Measurements from ENCODE around the gene SLC31A2.
"Not testable (repeated sequence)": the region's sequence is repeated elsewhere in the genome, so short reads cannot be mapped to it uniquely, and the experiment has no call there.

The SLC31A2 gene

GRCh38 chr9:113150670-113151611 is at the start of gene SLC31A2:
Gene SLC31A2 (plus strand): TSS chr9:113151007. CDS start chr9:113151075, 68 bp downstream.
- DNase-seq = peak; percentile 36 to 95 (median 81)

- DNase-seq = not testable (repeated sequence)
These were observed 45.5 kb upstream of the SLC31A2 start for GRCh38 chr9:113105345-113105744.

GRCh38 chr9:113111065-113111951 is 39.5 kb upstream of the SLC31A2 start:
- peak in 7 of 51 donors; percentile 3 to 27 (median 13) for DNase-seq

DNA sequence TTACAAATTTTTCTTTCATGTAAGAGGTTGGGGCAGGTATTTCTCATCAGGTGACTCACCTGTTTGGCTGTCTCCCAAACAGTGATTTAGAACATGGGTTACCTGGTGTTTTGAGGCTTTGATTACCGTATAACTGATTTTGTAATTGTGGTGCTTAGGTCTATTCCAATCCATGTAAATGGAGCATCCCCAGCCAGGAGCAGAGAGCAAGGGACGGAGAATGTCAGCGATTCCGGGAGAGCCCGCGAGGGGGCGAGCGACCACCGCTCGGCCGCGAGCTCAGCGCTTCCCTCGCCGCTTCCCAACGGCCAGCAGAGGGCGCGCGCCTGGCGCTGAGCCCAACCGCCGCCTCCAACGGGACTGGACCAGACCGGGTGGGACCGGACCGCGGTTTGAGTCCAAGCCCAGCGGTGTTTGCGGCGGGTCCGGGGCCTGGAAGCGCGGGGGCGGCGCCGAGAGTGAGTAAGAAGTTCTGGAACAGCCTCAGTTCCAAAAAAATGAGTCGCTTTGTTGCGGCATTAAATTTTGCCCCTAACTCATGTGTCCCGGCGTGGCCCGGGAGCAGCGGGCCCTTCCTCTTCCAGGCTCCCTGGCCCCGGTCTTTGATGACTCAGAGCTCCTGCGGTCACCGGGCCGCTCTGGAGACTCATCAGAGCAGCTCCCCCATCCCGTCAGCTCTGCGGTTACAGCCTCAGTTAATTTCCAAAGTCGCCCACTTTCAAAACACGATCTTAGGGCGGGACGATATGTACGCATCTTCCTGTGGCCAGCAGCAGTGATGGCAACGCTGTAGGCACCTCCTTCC is 37.9 kb upstream of the SLC31A2 start:
- DNase-seq = peak in 1 of 51 donors; percentile 18

DNA sequence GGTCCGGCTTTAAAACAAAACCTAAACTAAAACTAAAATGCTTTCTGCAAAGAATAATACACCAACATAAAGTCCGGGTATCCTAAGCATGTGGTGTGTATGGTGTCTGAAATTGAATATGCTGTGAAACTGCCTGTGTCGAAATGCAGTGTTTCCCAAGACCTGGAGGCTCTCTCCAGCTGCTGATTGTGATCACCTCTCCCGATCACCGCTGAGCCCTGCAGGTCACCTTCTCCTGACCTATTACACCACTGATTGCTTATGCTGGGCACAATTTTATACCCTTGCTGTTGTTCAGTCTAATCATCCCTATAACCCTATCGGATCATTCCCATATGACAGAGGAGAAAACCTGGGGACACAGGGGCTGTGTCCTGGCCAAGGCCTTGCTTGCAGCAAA is 32.0 kb upstream of the SLC31A2 start:
- DNase-seq = not testable (repeated sequence)

DNA sequence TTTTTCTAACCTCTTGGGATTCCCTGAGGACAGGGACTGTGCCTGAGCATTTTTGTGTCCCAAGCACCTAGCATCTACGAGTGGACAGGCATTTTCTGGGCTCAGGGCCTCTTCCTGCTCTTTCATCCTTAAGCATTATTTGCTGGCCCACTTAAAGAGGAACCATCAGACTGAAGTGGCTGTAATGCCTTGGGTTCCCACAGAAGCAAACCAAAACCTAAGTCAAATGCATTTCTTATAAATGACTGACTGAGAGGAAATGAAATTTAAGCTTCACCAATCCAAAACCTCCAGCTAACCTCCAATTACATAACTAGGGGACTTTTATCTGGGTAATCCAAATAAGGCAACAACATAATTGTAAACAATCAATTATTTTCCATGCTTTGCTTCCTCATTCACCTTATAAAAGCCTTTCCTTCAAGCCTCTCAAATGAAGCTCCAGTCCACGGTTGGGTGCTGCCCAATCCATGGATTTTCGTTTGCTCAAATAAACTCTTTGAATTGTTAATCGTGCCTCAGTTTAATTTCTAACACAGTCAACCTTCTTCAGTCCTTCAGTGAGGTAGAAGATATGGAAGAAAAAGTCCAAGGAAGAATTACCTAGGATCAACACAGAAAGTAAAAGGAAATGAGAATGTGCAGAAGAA is 25.3 kb upstream of the SLC31A2 start:
- DNase-seq = no peak

- DNase-seq = no peak
These were observed 21.3 kb upstream of the SLC31A2 start for GRCh38 chr9:113129466-113129865.

- DNase-seq = no peak
These were observed 20.9 kb upstream of the SLC31A2 start for GRCh38 chr9:113129884-113130283.

DNA sequence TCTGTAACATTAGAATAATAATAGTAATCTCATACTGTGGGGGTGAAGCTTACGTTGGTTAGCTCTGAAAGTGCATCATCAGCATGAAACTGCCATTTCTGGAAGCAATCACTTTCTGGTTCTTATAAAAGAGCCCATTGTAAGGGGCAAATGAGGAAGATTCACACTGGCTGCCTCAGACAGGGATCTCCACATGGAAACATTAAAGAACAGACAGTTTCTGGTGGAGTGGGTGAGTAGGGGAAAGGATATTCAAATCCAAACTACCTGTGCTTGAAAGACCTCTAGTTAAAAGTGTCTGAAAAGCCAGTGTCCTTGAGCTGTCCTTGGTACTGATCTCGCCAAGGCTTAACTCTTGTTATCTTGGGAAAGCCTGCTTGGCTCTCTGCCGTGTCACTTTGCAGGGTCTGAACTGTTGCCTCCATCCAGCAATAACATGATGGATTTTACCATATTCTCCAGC is 19.1 kb upstream of the SLC31A2 start:
- peak in 1 of 51 donors; percentile 48 for DNase-seq

- DNase-seq = no peak
These were observed 13.3 kb upstream of the SLC31A2 start for GRCh38 chr9:113137196-113138168.

DNA sequence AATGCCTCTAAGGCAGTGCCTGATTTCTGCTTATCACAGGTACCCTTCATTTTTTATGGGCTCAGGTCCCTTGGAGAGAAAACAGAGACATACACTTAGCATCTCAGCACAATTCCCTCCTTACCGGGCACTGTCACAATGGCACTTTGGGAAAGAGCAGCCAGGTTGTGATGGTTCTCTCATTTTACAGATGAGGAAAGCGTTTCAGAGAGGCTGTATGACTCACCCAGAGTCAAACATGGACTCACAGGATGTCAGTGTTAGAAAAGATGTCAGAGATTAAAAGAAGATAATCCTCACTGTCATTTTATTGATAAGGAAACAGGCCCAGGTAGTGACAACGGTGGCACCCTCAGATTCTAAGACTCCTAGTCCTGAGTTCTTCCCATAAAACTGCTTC is 12.0 kb upstream of the SLC31A2 start:
- peak in 1 of 51 donors; percentile 39 for DNase-seq

GRCh38 chr9:113139225-113139829 is 11.5 kb upstream of the SLC31A2 start:
- peak in 42 of 51 donors; percentile 9 to 94 (median 73) for DNase-seq

- peak in 1 of 51 donors; percentile 81 for DNase-seq
These were observed 10.9 kb upstream of the SLC31A2 start for GRCh38 chr9:113139953-113140352.

DNA sequence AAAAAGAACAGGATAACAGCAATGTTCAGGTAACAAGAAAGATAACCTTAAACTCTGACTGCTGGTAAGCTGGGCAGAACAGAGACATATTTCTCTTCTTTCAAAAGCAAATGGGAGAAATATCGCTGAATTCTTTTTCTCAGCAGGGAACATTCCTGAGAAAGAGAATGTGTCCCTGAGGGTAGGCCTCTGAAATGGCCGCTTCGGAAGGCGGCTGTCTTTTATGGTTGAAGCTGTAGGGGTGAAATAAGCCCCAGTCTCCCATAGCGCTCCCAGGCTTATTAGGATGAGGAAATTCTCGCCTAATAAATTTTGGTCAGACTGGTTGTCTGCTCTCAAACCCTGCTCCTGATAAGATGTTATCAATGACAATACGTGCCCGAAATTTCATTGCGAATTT is 9.9 kb upstream of the SLC31A2 start:
- DNase-seq = not testable (repeated sequence)

DNA sequence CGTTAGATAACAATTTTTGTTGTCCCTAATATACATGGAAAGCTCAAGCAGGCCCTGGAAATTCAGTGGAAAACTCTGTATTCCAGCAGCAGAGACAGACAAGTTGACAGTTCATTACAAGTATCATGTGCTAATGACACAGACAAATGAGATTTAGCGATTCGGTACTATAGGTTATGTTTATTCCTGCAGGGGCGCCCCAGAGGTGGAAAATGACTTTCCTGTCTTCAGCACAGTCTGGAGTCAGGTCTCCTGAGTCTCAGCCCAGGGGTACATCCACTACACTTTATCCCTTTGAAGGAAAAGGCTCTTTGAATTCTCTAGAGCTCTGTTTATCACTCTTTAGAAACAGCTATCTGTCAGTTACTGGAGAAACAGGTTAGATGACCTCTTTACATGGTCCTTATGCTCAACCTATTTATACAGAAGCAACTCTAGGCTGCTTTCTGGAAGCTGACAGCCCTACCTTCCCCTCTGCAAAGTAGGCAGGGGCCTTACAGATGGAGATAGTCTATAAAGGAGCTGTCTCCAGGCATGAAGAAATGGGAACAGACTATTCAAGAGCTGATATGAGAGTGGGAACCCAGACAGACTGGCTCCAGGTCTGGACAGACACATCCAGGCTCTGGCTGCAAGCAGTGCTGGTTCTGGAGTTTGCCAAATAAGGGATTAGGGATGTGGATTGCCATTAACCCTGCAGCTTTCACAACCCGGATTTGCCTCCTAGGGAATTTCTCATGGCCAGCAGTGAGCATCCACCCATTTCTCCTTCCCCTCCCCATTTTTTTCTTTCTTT is 7.2 kb upstream of the SLC31A2 start:
- DNase-seq = peak in 2 of 51 donors; percentile 11 to 21

- DNase-seq = no peak
These were observed 2.5 kb upstream of the SLC31A2 start for GRCh38 chr9:113148372-113148705.

GRCh38 chr9:113148781-113149510 is 1.9 kb upstream of the SLC31A2 start:
- no peak for DNase-seq
